ENCODE results near the gene CRELD2. TPM values are rescaled to one million over a fixed set of nuclear protein-coding genes. Genes with fewer than 3 reads are reported as not detected.

The CRELD2 gene
- total and polyA plus RNA-seq, 2 of the 4 experiments (the other 2 are of a cell fraction), result 36.2 to 70.7 TPM

DNA sequence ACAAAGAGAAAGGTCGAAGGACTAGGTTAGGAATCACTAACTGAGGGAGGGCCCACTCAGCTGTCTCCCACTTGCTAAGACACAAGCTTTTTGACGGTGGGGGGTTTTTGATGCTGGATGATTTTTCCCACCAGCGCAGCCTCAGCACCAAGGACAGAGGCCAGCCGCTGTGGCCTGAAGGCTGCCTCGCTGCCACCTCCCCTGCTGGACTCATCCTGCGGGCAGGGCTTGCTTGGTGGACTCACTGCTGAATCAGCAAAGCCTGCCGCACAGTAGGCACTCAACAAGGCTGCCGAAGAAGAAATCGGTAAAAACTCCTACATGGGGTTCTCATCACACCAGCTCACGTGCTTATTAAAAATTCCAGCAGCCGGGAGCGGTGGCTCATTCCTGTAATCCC lies 2.8 kb upstream of the CRELD2 start:
- Histone ChIP-seq H2AK9ac (replicated peaks; ENCODE audit: low read depth, low read length, poor library complexity) (no peak overlapping the region), H3K4me1 (ENCODE audit: control insufficient read depth, insufficient read depth, low read length) (peaks cover 8% of the 10 kb centered on the region), H3K9ac (ENCODE audit: low read depth, low read length) (no peak overlapping the region), H4K5ac (ENCODE audit: low read depth, low read length) (no peak overlapping the region), H4K8ac (ENCODE audit: low read depth in 2 of 2, low read length in 2 of 2) (no peak overlapping the region), H3K9me3 (ENCODE audit: control insufficient read depth, insufficient read depth, low read length) (no peaks in the 10 kb centered on the region), H2BK120ac (ENCODE audit: low read depth, low read length) (no peak overlapping the region), H3K23ac (ENCODE audit: low read depth, low read length) (no peak overlapping the region), H3K36me3 (ENCODE audit: control insufficient read depth, insufficient read depth, low read length) (peaks cover 20% of the 10 kb centered on the region), H2AK5ac (ENCODE audit: low read depth, low read length) (no peak overlapping the region), H3K27ac (ENCODE audit: insufficient read depth, low read length) (no peak overlapping the region), H3K14ac (replicated peaks; ENCODE audit: low read depth, low read length) (no peak overlapping the region), H2BK15ac (ENCODE audit: low read depth, low read length) (no peak overlapping the region), H3K9me1 (ENCODE audit: insufficient read depth, low read length) (no peaks in the 10 kb centered on the region), H2AFZ (replicated peaks; ENCODE audit: low read length, poor library complexity) (no peak overlapping the region), H3K18ac (ENCODE audit: low read depth, low read length) (no peak overlapping the region), H3K4me3 (ENCODE audit: insufficient read depth, low read depth, low read length) (no peak overlapping the region), H2BK5ac (ENCODE audit: low read depth, low read length, poor library complexity, severe bottlenecking) (no peak overlapping the region), H2BK20ac (ENCODE audit: low read depth, low read length) (no peak overlapping the region), H3K27me3 (ENCODE audit: control insufficient read depth, insufficient read depth, low read length) (no peaks in the 10 kb centered on the region), H3K56ac (ENCODE audit: extremely low read depth, insufficient read depth, low read length) (no peak overlapping the region), H3K4me2 (ENCODE audit: low read depth, low read length) (no peak overlapping the region), H4K91ac (ENCODE audit: insufficient read depth, low read depth, low read length) (no peak overlapping the region), H3K79me1 (ENCODE audit: low read depth in 1 of 2, low read length in 2 of 2) (peaks cover 31 to 37% of the 10 kb centered on the region in 2 experiments), H3K4ac (ENCODE audit: low read depth, low read length) (no peak overlapping the region), H4K20me1 (ENCODE audit: insufficient read depth, low read length) (no peaks in the 10 kb centered on the region; the same call in 1 of the 2 replicates)
- BruUV-seq (replicated peaks), result no TSS peak
- no peak for DNase-seq
- in situ Hi-C loops (cut with MboI; ENCODE audit: low sequenced_read_pairs), result loop anchor here (10.0 to 25.0 kb wide), 2 partner anchors 51 to 103 kb away; no protein-coding TSS in a partner anchor
- ATAC-seq (ENCODE audit: low read depth), result no peak
- POLR2A ChIA-PET (ENCODE audit: unreplicated experiment), result no interaction called here
- dilution Hi-C loops (cut with HindIII; ENCODE audit: low sequenced_read_pairs, unreplicated experiment), result no loop called here
- intact Hi-C loops (cut with micrococcal nuclease), result no loop called here
- CTCF ChIA-PET, result no interaction called here
- TF ChIP-seq FOS (IDR thresholded peaks at IDR 0.05; ENCODE audit: low read depth, low read length) (no peak), POLR2A (IDR thresholded peaks at IDR 0.05; ENCODE audit: low read depth, low read length) (no peak), MAFK (IDR thresholded peaks at IDR 0.05; ENCODE audit: low read depth, low read length) (no peak), BHLHE40 (IDR thresholded peaks at IDR 0.05; ENCODE audit: low read depth, low read length) (no peak), SMC3 (IDR thresholded peaks at IDR 0.05; ENCODE audit: low read depth, low read length) (no peak)
- 86% methylated on average over 8 of the region's 12 CpGs; no CpG with 5 or more reads in 1 of the 2 experiments for WGBS, 2 experiments (ENCODE audit: extremely low coverage in 2 of 2, insufficient read length in 1 of 2)

Data from IMR-90 (cell line).